Endothelial cell of umbilical vein (primary cell): ENCODE measurements around the gene FGA. TPM values are rescaled to one million over a fixed set of nuclear protein-coding genes. Genes with fewer than 3 reads are reported as not detected.

Experiments
- BruUV-seq: library from RNA; stranded (reverse); fragments of 400-500 nt; replicated peaks from 2 replicates; lab custom pipeline; 2021; lab: Mats Ljungman, UMichigan
- CTCF ChIA-PET: fragments of 300-600, 350-600 bp; sonication (Branson Sonifier 250); formaldehyde crosslinking; loops from one replicate; lab custom pipeline; 2021; ENCODE audit warnings: antibody characterized with exemption, inconsistent platforms; lab: Charles Lee
- POLR2A ChIA-PET: fragments of 300-600, 350-600 bp; sonication (Branson Sonifier 250); formaldehyde crosslinking; loops from one replicate; lab custom pipeline; 2021; ENCODE audit warnings: antibody characterized with exemption, inconsistent platforms; lab: Charles Lee
- DNase-seq: peaks from one replicate; pipeline ENCODE4 v3.0.0-alpha.2; 2011; ENCODE audit warnings: low read depth, low spot score
- FAIRE-seq: peaks from 2 replicates; lab custom pipeline; 2011; peaks lifted over from hg19 to GRCh38; lab: Jason Lieb, UNC
- H2AFZ ChIP-seq: 2 replicates; pipeline ENCODE4 v1.6.0; 2012; ENCODE audit warnings: low read depth, low read length, control low read depth, inconsistent platforms
- H3K27ac ChIP-seq: 2 replicates; pipeline ENCODE4 v1.5.1; 2011; ENCODE audit warnings: low read depth, mild to moderate bottlenecking, control low read depth, low read length, moderate library complexity; ENCODE audit not compliant: insufficient read depth
- H3K27me3 ChIP-seq, 2 experiments: 2 replicates each; pipeline versions ENCODE4 v1.6.0 to v1.6.1; 2011; ENCODE audit warnings: low read length in 2 of 2, mixed read lengths in 1 of 2; ENCODE audit not compliant: control insufficient read depth in 2 of 2, insufficient read depth in 2 of 2
- H3K36me3 ChIP-seq, 2 experiments: 2 replicates in 1 of 2; 3 replicates in 1 of 2; pipeline ENCODE4 v1.5.1; 2011; ENCODE audit warnings: low read length in 2 of 2, mild to moderate bottlenecking in 1 of 2, moderate library complexity in 1 of 2; ENCODE audit not compliant: control insufficient read depth in 2 of 2, insufficient read depth in 2 of 2; ENCODE audit errors: extremely low read depth in 1 of 2
- H3K4me1 ChIP-seq: 3 replicates; pipeline ENCODE4 v1.5.1; 2011; ENCODE audit warnings: mild to moderate bottlenecking, low read length; ENCODE audit not compliant: control insufficient read depth, insufficient read depth; ENCODE audit errors: extremely low read depth
- H3K4me2 ChIP-seq: 2 replicates; pipeline ENCODE4 v1.6.1; 2011; ENCODE audit warnings: low read length, control low read depth, mixed read lengths; ENCODE audit not compliant: insufficient read depth
- H3K4me3 ChIP-seq, 3 experiments: fragments of 200-600 bp in 1 of 3; sonication (generic), shearing (Covaris generic) in 1 of 3; replicated peaks in 1 of 3; 2 replicates each; pipeline ENCODE4 v1.5.1; 2011 to 2016; ENCODE audit warnings: control low read depth in 3 of 3, low read length in 3 of 3, mild to moderate bottlenecking in 2 of 3, inconsistent platforms in 1 of 3, low read depth in 1 of 3, moderate library complexity in 1 of 3; ENCODE audit not compliant: insufficient read depth in 1 of 3
- H3K79me2 ChIP-seq: 2 replicates; pipeline ENCODE4 v1.6.0; 2012; ENCODE audit warnings: low read length, inconsistent platforms; ENCODE audit not compliant: control insufficient read depth, insufficient read depth
- H3K9ac ChIP-seq: replicated peaks from 2 replicates; pipeline ENCODE3; 2011; ENCODE audit warnings: low read length, control low read depth; ENCODE audit not compliant: insufficient read depth; ENCODE audit errors: extremely low read depth
- H3K9me1 ChIP-seq: replicated peaks from 3 replicates; pipeline ENCODE4 v1.6.0; 2011; ENCODE audit warnings: mild to moderate bottlenecking, low read length; ENCODE audit not compliant: control insufficient read depth, insufficient read depth; ENCODE audit errors: extremely low read depth
- H3K9me3 ChIP-seq: replicated peaks from 2 replicates; pipeline ENCODE4 v1.5.1; 2012; ENCODE audit warnings: low read length, inconsistent platforms; ENCODE audit not compliant: control insufficient read depth, insufficient read depth
- H4K20me1 ChIP-seq: replicated peaks from 2 replicates; pipeline ENCODE3; 2011; ENCODE audit warnings: mild to moderate bottlenecking, low read length; ENCODE audit not compliant: control insufficient read depth, insufficient read depth; ENCODE audit errors: extremely low read depth
- CTCF ChIP-seq, 2 donors: IDR thresholded peaks; 1 replicate in 1 of 2; 2 replicates in 1 of 2; pipeline ENCODE4 v1.5.1; 2011; ENCODE audit warnings: low read length in 2 of 2, mild to moderate bottlenecking in 2 of 2, moderate library complexity in 2 of 2, control low read depth in 1 of 2, inconsistent platforms in 1 of 2, low read depth in 1 of 2; ENCODE audit not compliant: insufficient read depth in 1 of 2; ENCODE audit errors: extremely low read depth in 1 of 2
- EZH2 ChIP-seq: IDR thresholded peaks from 2 replicates; pipeline ENCODE4 v1.6.1; 2012; ENCODE audit warnings: borderline replicate concordance, low read depth, mild to moderate bottlenecking, moderate library complexity, low read length, inconsistent platforms; ENCODE audit not compliant: severe bottlenecking
- FOS ChIP-seq: IDR thresholded peaks from 2 replicates; pipeline ENCODE4 v1.6.1; 2011; ENCODE audit warnings: mild to moderate bottlenecking, low read length, moderate library complexity, borderline replicate concordance; ENCODE audit not compliant: insufficient read depth
- GATA2 ChIP-seq: IDR thresholded peaks from 2 replicates; pipeline ENCODE4 v1.7.0; 2011; ENCODE audit warnings: low read depth, mild to moderate bottlenecking, moderate library complexity, mixed read lengths, low read length; ENCODE audit not compliant: insufficient read length, insufficient read depth
- JUN ChIP-seq: IDR thresholded peaks from 2 replicates; pipeline ENCODE4 v1.6.1; 2011; ENCODE audit warnings: borderline replicate concordance, low read depth; ENCODE audit not compliant: insufficient read length, insufficient read depth
- MAX ChIP-seq: IDR thresholded peaks from 2 replicates; pipeline ENCODE4 v1.6.1; 2011; ENCODE audit not compliant: insufficient read depth, insufficient read length
- MYC ChIP-seq: IDR thresholded peaks from one replicate; pipeline ENCODE4 v1.6.1; 2011; ENCODE audit warnings: mild to moderate bottlenecking, low read depth, low read length
- POLR2A ChIP-seq: IDR thresholded peaks from 2 replicates; pipeline ENCODE4 v1.6.1; 2012; ENCODE audit warnings: low read depth, mild to moderate bottlenecking, control low read depth, low read length
- POLR2AphosphoS5 ChIP-seq: IDR thresholded peaks from 2 replicates; pipeline ENCODE4 v1.6.1; 2012; ENCODE audit warnings: low read depth, mild to moderate bottlenecking, control low read depth, low read length, moderate library complexity; ENCODE audit not compliant: insufficient read depth
- dilution Hi-C: fragments of 300-500 bp; cut with MboI; formaldehyde crosslinking; loops from one replicate; pipeline ENCODE4 v1.15.0; 2019; ENCODE audit warnings: low sequenced_read_pairs; ENCODE audit not compliant: extremely low pct_ligation_motif_present
- intact Hi-C: fragments of 100-400 bp; cut with micrococcal nuclease; formaldehyde crosslinking; loops from one replicate; pipeline ENCODE4 v1.10.0; 2022
- polyA plus RNA-seq, 4 experiments: library from polyadenylated mRNA; depleted of rRNA in 3 of 4; stranded (reverse) in 3 of 4; unstranded in 1 of 4; fragments of >200 nt; gene quantifications; 2 replicates each; pipeline versions ENCODE4 v1.2.1 to v1.2.3, GENCODE V29; 2011 to 2012; ENCODE audit warnings: missing spikeins in 1 of 4
- total RNA-seq: library from RNA; stranded (reverse); gene quantifications from 2 replicates; pipeline ENCODE4 v1.2.3, GENCODE V29; 2021

FGA gene
- total and polyA plus RNA-seq, 2 donors (not counting 3 experiments of a cell fraction or from before 2014, with no cell fraction given) = not detected

DNA sequence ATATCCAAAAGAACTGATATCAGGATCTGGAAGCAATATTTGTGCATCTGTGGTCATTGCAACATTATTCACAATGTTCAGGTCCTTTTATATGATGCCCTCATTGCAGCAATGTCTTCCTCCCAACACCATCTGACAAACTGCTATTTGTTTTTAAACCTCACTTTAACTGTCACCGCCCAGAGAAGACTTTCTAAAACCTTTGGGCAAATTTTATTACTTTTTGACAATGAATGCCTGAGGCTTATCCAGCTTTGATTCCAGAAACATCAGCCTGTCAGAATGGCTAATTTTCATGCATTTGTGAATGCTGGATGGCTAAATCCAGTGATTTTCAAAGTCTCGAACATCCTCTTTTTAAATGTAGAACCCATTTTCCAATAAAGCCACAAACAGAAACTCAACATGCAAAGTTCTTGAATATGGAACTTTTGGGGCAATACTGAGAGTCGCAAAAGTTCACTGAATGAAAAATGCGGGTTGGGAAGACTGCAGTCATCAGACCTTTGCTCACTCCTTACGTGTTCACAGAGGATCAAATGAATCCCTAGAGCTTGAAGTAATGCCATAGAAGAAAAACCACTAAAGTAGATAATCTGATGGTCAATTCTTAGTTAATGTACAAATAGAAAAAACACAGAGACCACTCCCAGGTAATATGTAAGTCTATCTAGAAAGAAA is 17.2 kb downstream of the FGA start:
- H4K20me1 ChIP-seq = no peaks in the 10 kb centered on the region
- no peak for TF ChIP-seq POLR2A
- TF ChIP-seq MAX = no peak
- no peak for TF ChIP-seq MYC
- ChIA-PET POLR2A (no interaction called here), CTCF (interaction anchor here (1.8 to 2.6 kb wide), 2 partner anchors 14 to 45 kb away, joined by 6 to 12 read pairs; no protein-coding TSS in a partner anchor)
- no peaks in the 10 kb centered on the region for H3K9me1 ChIP-seq
- DNase-seq (no peak), FAIRE-seq (no peak)
- dilution Hi-C loops = no loop called here
- no peaks in the 10 kb centered on the region for H3K27me3 ChIP-seq
- no TSS peak for BruUV-seq
- H3K9me3 ChIP-seq = no peaks in the 10 kb centered on the region
- H3K36me3 ChIP-seq = no peaks in the 10 kb centered on the region
- H3K4me2 ChIP-seq = no peak overlapping the region
- intact Hi-C loops = no loop called here
- H3K9ac ChIP-seq = no peak overlapping the region
- no peak overlapping the region for H3K27ac ChIP-seq
- no peaks in the 10 kb centered on the region for H3K4me1 ChIP-seq
- no peak overlapping the region for H2AFZ ChIP-seq
- H3K4me3 ChIP-seq = no peak overlapping the region
- H3K79me2 ChIP-seq = no peaks in the 10 kb centered on the region

DNA sequence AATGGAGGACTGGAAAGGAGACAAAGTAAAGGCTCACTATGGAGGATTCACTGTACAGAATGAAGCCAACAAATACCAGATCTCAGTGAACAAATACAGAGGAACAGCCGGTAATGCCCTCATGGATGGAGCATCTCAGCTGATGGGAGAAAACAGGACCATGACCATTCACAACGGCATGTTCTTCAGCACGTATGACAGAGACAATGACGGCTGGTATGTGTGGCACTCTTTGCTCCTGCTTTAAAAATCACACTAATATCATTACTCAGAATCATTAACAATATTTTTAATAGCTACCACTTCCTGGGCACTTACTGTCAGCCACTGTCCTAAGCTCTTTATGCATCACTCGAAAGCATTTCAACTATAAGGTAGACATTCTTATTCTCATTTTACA is 21.0 kb downstream of the FGA start:
- no peak overlapping the region for H3K9ac ChIP-seq
- no TSS peak for BruUV-seq
- no peaks in the 10 kb centered on the region for H3K36me3 ChIP-seq
- H3K79me2 ChIP-seq = no peaks in the 10 kb centered on the region
- DNase-seq = no peak
- no peaks in the 10 kb centered on the region for H3K9me3 ChIP-seq
- no peaks in the 10 kb centered on the region for H3K4me1 ChIP-seq
- no peak overlapping the region for H3K27ac ChIP-seq
- no peak overlapping the region for H2AFZ ChIP-seq
- ChIA-PET POLR2A (no interaction called here), CTCF (interaction anchor here (0.8 to 1.5 kb wide), 3 partner anchors 10 to 68 kb away, joined by 3 to 8 read pairs (median 3); no protein-coding TSS in a partner anchor)
- no peak overlapping the region for H3K4me3 ChIP-seq
- no peak for FAIRE-seq
- H4K20me1 ChIP-seq = no peaks in the 10 kb centered on the region
- H3K27me3 ChIP-seq = peaks cover 0 to 2% of the 10 kb centered on the region in 2 experiments
- H3K4me2 ChIP-seq = no peak overlapping the region
- no peaks in the 10 kb centered on the region for H3K9me1 ChIP-seq
- dilution Hi-C loops (no loop called here), intact Hi-C loops (no loop called here)
- no peak for TF ChIP-seq MYC
- no peak for TF ChIP-seq MAX
- no peak for TF ChIP-seq JUN
- TF ChIP-seq CTCF (IDR thresholded peaks at IDR 0.05; ENCODE audit: extremely low read depth in 1 of 2, insufficient read depth in 1 of 2, low read depth in 1 of 2, low read length in 2 of 2) = no peak
- no peak for TF ChIP-seq GATA2
- TF ChIP-seq FOS = no peak
- no peak for TF ChIP-seq POLR2A
- TF ChIP-seq EZH2 = no peak
- TF ChIP-seq POLR2AphosphoS5 = no peak
